Measurements from ENCODE around the gene NDUFAF2.

The NDUFAF2 gene

DNA sequence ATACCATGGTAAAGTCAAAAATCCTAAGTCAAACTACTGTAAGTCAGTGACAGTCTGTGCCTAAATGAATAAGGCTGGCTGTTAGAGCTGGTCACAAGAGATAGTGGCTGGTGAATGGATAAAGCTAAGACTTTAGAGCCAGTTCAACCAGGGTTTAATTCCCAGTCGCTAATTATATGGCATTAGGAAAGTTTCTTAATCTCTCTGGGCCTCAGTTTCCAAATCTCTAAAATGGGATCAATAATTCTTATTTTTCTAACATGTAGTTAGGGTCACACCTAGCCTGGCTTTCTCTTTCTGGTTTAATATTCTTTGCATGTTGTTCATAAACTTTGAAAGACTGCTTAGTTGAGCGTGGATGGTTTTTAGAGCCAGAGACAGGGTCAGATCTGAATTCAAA lies 152.5 kb downstream of the NDUFAF2 start:
- peaks cover 20% of the 10 kb centered on the region for H3K36me3 ChIP-seq (ENCODE audit: control insufficient read depth, insufficient read depth, low read length)
- H3K27ac ChIP-seq (ENCODE audit: insufficient read depth, low read length, poor library complexity, severe bottlenecking) = no peak overlapping the region
- no peaks in the 10 kb centered on the region for H3K4me1 ChIP-seq (ENCODE audit: control insufficient read depth, insufficient read depth, low read length, poor library complexity, severe bottlenecking)
- H3K27me3 ChIP-seq (replicated peaks; ENCODE audit: control insufficient read depth, insufficient read depth, low read length, poor library complexity, severe bottlenecking) = no peaks in the 10 kb centered on the region
- H3K4me3 ChIP-seq (ENCODE audit: insufficient read depth, low read depth, low read length, poor library complexity, severe bottlenecking) = no peak overlapping the region
- DNase-seq = no peak
- H3K9me3 ChIP-seq (ENCODE audit: control insufficient read depth, low read length) = no peaks in the 10 kb centered on the region

DNA sequence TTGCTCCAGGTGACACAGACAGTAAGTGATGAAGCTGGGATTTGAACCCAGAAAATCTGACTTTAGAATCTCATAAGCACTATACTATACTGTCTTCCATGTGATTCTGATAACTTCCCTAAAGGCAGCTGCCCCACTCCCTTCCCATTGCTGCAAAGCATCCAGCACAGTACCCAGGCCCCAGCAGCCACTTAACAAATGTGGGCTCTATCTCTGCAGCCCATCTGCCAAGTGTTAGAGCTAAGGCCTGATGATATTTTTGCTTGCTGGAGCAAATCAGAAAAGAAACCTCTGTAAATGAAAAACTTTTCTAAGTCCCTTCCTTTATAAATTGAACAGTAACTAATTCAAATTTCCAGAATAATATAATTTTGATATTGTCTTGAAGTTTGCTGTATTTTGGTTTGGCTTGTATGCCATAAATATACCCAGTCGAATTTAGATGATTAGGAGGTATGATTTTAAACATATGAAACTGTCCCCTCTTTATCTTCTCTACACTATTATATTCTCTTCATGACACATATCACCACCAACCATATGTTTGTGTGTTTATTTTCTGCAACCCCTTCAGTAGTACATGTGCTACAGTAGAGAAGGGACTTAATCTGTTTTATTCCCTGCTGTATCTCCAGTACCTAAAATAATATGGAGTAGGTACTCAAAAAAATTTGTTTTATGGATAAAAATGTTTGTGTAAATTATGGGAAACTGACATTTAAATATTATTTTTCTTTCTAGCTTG lies 153.4 kb downstream of the NDUFAF2 start:
- no peaks in the 10 kb centered on the region for H3K9me3 ChIP-seq (ENCODE audit: control insufficient read depth, low read length)
- H3K4me3 ChIP-seq (ENCODE audit: insufficient read depth, low read depth, low read length, poor library complexity, severe bottlenecking) = no peak overlapping the region
- DNase-seq = no peak
- H3K36me3 ChIP-seq (ENCODE audit: control insufficient read depth, insufficient read depth, low read length) = peaks cover 20% of the 10 kb centered on the region
- H3K4me1 ChIP-seq (ENCODE audit: control insufficient read depth, insufficient read depth, low read length, poor library complexity, severe bottlenecking) = no peaks in the 10 kb centered on the region
- no peak overlapping the region for H3K27ac ChIP-seq (ENCODE audit: insufficient read depth, low read length, poor library complexity, severe bottlenecking)
- no peaks in the 10 kb centered on the region for H3K27me3 ChIP-seq (replicated peaks; ENCODE audit: control insufficient read depth, insufficient read depth, low read length, poor library complexity, severe bottlenecking)

DNA sequence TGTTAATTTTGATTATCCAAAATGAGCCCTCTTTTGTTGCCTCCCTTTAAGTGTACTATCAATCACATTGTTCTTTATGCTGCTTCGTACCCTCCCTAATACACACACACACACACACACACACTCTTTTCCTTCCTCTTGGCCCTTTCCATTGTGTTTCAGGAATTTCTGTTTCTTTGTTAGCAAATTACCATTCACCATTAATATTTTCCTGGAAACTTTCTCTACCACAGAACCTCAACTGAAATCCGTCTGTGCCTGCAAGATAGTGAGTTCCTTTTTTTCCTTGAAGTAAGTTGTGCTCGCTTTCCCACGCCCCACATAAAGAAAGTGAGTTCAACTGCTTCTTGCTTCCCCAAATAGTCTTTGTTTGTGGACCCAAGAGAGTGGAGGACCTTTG lies 155.4 kb downstream of the NDUFAF2 start:
- Histone ChIP-seq H3K27me3 (replicated peaks; ENCODE audit: control insufficient read depth, insufficient read depth, low read length, poor library complexity, severe bottlenecking) (no peaks in the 10 kb centered on the region), H3K4me3 (ENCODE audit: insufficient read depth, low read depth, low read length, poor library complexity, severe bottlenecking) (no peak overlapping the region), H3K9me3 (ENCODE audit: control insufficient read depth, low read length) (no peaks in the 10 kb centered on the region), H3K36me3 (ENCODE audit: control insufficient read depth, insufficient read depth, low read length) (peaks cover 20% of the 10 kb centered on the region), H3K4me1 (ENCODE audit: control insufficient read depth, insufficient read depth, low read length, poor library complexity, severe bottlenecking) (no peaks in the 10 kb centered on the region), H3K27ac (ENCODE audit: insufficient read depth, low read length, poor library complexity, severe bottlenecking) (no peak overlapping the region)
- DNase-seq = no peak

DNA sequence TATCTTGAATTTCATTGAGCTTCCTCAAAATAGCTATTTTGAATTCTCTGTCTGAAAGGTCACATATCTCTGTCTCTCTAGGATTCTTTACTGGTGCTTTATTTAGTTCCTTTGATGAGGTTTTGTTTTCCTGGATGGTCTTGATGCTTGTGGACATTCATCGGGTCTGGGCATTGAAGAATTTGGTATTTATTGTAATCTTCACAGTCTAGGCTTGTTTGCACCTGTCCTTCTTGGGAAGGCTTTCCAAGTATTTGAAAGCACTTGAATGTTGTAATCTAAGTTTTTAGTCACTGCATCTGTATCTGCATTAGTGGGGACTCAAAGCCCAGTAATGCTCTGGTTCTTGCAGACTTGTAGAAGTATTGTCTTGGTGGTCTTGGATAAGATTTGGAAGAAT lies 169.4 kb downstream of the NDUFAF2 start:
- DNase-seq = no peak
- H3K4me3 ChIP-seq (ENCODE audit: insufficient read depth, low read depth, low read length, poor library complexity, severe bottlenecking) = no peak overlapping the region
- no peaks in the 10 kb centered on the region for H3K4me1 ChIP-seq (ENCODE audit: control insufficient read depth, insufficient read depth, low read length, poor library complexity, severe bottlenecking)
- no peak overlapping the region for H3K27ac ChIP-seq (ENCODE audit: insufficient read depth, low read length, poor library complexity, severe bottlenecking)
- H3K36me3 ChIP-seq (ENCODE audit: control insufficient read depth, insufficient read depth, low read length) = no peaks in the 10 kb centered on the region
- H3K27me3 ChIP-seq (replicated peaks; ENCODE audit: control insufficient read depth, insufficient read depth, low read length, poor library complexity, severe bottlenecking) = no peaks in the 10 kb centered on the region
- no peaks in the 10 kb centered on the region for H3K9me3 ChIP-seq (ENCODE audit: control insufficient read depth, low read length)

DNA sequence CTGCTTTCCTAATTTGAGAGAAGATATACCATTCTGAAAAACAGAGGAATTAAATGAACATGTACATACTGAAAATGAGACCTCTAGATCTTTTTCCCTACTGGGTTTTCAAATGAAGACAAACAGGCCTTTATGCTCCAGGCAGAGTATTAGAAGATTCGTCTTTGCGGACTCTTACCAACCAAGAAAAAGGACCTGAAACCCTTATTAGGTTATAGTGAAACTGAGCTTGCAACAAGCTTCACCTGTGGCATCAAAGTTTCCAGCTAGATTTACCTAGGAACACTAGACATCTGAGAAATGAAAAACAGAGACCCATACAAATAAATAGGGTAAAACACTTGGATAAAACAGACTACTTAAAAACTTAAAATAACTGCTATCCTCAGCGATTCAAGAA lies 171.0 kb downstream of the NDUFAF2 start:
- no peak overlapping the region for H3K27ac ChIP-seq (ENCODE audit: insufficient read depth, low read length, poor library complexity, severe bottlenecking)
- no peaks in the 10 kb centered on the region for H3K36me3 ChIP-seq (ENCODE audit: control insufficient read depth, insufficient read depth, low read length)
- no peaks in the 10 kb centered on the region for H3K4me1 ChIP-seq (ENCODE audit: control insufficient read depth, insufficient read depth, low read length, poor library complexity, severe bottlenecking)
- H3K4me3 ChIP-seq (ENCODE audit: insufficient read depth, low read depth, low read length, poor library complexity, severe bottlenecking) = no peak overlapping the region
- H3K9me3 ChIP-seq (ENCODE audit: control insufficient read depth, low read length) = no peaks in the 10 kb centered on the region
- no peaks in the 10 kb centered on the region for H3K27me3 ChIP-seq (replicated peaks; ENCODE audit: control insufficient read depth, insufficient read depth, low read length, poor library complexity, severe bottlenecking)
- no peak for DNase-seq

DNA sequence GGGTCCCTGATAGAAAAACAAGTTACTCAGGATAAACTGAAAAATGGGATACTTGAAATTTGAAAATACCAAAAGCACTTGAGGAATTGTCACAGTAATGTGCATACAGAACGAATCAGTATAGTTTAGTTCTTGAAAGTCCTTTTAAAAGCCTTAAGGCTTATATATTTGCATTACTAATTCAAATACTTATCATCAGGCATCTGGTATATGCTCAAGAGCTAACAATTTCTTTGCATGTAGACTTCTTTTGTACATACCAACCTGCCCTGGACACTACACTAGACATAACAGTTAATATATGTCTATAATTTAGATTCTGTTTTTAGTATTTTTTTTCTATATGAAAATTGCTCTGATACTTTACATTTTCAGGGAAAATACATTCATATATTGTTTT lies 174.1 kb downstream of the NDUFAF2 start:
- DNase-seq = no peak
- H3K36me3 ChIP-seq (ENCODE audit: control insufficient read depth, insufficient read depth, low read length) = no peaks in the 10 kb centered on the region
- H3K27ac ChIP-seq (ENCODE audit: insufficient read depth, low read length, poor library complexity, severe bottlenecking) = no peak overlapping the region
- no peaks in the 10 kb centered on the region for H3K27me3 ChIP-seq (replicated peaks; ENCODE audit: control insufficient read depth, insufficient read depth, low read length, poor library complexity, severe bottlenecking)
- H3K4me1 ChIP-seq (ENCODE audit: control insufficient read depth, insufficient read depth, low read length, poor library complexity, severe bottlenecking) = no peaks in the 10 kb centered on the region
- H3K4me3 ChIP-seq (ENCODE audit: insufficient read depth, low read depth, low read length, poor library complexity, severe bottlenecking) = no peak overlapping the region
- no peaks in the 10 kb centered on the region for H3K9me3 ChIP-seq (ENCODE audit: control insufficient read depth, low read length)

DNA sequence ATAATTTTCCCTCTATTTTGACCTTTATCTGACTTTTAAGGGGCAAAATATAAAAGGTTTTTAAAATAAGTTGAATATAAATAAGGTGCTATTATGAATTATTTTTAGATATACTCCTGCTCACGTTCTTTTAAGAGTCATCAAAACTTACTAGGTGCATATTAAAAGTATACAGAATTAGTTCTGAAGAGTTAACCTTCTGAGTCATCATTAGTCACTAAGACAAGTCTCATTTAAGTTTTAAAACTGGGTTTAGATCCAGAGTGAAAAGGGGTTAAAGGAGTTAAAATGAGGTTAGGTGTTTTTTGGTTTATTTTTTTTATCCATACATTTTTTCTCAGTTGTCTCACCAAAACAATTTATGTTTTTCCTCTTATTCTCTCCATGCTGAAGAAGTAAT lies 175.5 kb downstream of the NDUFAF2 start:
- no peak for DNase-seq
- Histone ChIP-seq H3K27me3 (replicated peaks; ENCODE audit: control insufficient read depth, insufficient read depth, low read length, poor library complexity, severe bottlenecking) (no peaks in the 10 kb centered on the region), H3K4me1 (ENCODE audit: control insufficient read depth, insufficient read depth, low read length, poor library complexity, severe bottlenecking) (no peaks in the 10 kb centered on the region), H3K27ac (ENCODE audit: insufficient read depth, low read length, poor library complexity, severe bottlenecking) (no peak overlapping the region), H3K36me3 (ENCODE audit: control insufficient read depth, insufficient read depth, low read length) (no peaks in the 10 kb centered on the region), H3K4me3 (ENCODE audit: insufficient read depth, low read depth, low read length, poor library complexity, severe bottlenecking) (no peak overlapping the region), H3K9me3 (ENCODE audit: control insufficient read depth, low read length) (no peaks in the 10 kb centered on the region)

DNA sequence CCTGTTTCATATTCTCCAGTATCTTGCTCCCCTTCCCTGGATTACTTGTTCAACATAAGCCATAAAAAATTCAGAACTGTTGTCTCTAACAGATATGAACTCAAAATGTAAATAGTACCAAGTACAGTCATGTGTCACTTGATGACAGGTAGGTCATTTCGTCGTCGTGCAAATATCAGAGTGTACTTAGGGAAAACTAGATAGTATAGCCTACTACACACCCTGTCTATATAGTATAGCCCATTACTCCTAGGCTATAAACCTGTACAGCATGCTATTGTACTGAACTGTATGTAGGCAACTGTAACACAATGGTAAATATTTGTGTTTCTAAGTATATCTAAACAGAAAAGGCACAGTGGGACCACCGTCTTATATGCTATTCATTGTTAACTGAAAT lies 178.1 kb downstream of the NDUFAF2 start:
- Histone ChIP-seq H3K27me3 (replicated peaks; ENCODE audit: control insufficient read depth, insufficient read depth, low read length, poor library complexity, severe bottlenecking) (no peaks in the 10 kb centered on the region), H3K27ac (ENCODE audit: insufficient read depth, low read length, poor library complexity, severe bottlenecking) (no peak overlapping the region), H3K36me3 (ENCODE audit: control insufficient read depth, insufficient read depth, low read length) (no peaks in the 10 kb centered on the region), H3K4me3 (ENCODE audit: insufficient read depth, low read depth, low read length, poor library complexity, severe bottlenecking) (no peak overlapping the region), H3K9me3 (ENCODE audit: control insufficient read depth, low read length) (no peaks in the 10 kb centered on the region), H3K4me1 (ENCODE audit: control insufficient read depth, insufficient read depth, low read length, poor library complexity, severe bottlenecking) (no peaks in the 10 kb centered on the region)
- DNase-seq = no peak

DNA sequence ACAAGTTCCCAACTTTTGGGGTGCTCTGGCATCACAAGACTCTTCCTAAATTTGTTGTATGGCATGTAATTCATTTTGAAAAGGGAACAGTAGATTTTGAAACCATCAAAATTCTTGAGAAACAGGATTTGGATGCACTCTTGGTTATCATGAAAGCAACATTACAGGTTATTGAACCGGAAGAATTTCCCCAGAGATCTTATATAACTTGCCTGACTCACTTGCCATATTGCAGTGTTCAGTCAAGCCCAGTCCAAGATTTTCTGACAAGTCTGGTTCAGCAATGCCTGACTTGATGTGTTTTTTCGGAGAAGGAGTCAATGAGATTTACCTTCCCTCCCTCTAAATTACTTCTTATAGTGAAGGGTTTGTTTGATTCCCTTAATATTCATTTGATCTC lies 185.3 kb downstream of the NDUFAF2 start:
- H3K4me3 ChIP-seq (ENCODE audit: insufficient read depth, low read depth, low read length, poor library complexity, severe bottlenecking) = no peak overlapping the region
- H3K27me3 ChIP-seq (replicated peaks; ENCODE audit: control insufficient read depth, insufficient read depth, low read length, poor library complexity, severe bottlenecking) = no peaks in the 10 kb centered on the region
- H3K9me3 ChIP-seq (ENCODE audit: control insufficient read depth, low read length) = no peaks in the 10 kb centered on the region
- H3K36me3 ChIP-seq (ENCODE audit: control insufficient read depth, insufficient read depth, low read length) = no peaks in the 10 kb centered on the region
- no peak for DNase-seq
- H3K27ac ChIP-seq (ENCODE audit: insufficient read depth, low read length, poor library complexity, severe bottlenecking) = no peak overlapping the region
- H3K4me1 ChIP-seq (ENCODE audit: control insufficient read depth, insufficient read depth, low read length, poor library complexity, severe bottlenecking) = no peaks in the 10 kb centered on the region

DNA sequence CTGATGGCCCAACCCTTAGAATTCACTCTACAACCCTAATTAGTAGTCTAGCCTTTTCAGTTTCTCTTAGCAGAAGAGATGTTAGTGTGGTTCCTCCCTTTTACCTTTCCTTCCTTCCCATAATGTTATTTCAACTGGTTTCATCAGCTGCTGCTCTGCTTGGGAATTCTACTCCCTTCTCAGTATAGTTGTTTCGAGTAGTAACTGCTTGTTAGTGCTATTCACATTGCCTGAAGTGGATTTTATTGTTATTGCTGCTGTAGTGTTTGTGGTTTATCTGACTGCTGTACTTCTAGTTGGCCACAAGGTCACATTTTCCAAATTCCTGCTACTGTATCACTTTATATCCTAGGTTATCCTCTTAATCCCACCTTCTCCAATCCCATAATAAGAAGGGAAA lies 187.6 kb downstream of the NDUFAF2 start:
- Histone ChIP-seq H3K4me1 (ENCODE audit: control insufficient read depth, insufficient read depth, low read length, poor library complexity, severe bottlenecking) (no peaks in the 10 kb centered on the region), H3K27me3 (replicated peaks; ENCODE audit: control insufficient read depth, insufficient read depth, low read length, poor library complexity, severe bottlenecking) (no peaks in the 10 kb centered on the region), H3K27ac (ENCODE audit: insufficient read depth, low read length, poor library complexity, severe bottlenecking) (no peak overlapping the region), H3K36me3 (ENCODE audit: control insufficient read depth, insufficient read depth, low read length) (no peaks in the 10 kb centered on the region), H3K9me3 (ENCODE audit: control insufficient read depth, low read length) (no peaks in the 10 kb centered on the region), H3K4me3 (ENCODE audit: insufficient read depth, low read depth, low read length, poor library complexity, severe bottlenecking) (no peak overlapping the region)
- no peak for DNase-seq

All from effector memory CD4-positive, alpha-beta T cell (primary cell).